ENCODE results near the gene RBMS3. TPM values are rescaled to one million over a fixed set of nuclear protein-coding genes. Genes with fewer than 3 reads are reported as not detected.

Gene RBMS3
- total RNA-seq, 5 donors from 2014 or later (not counting 1 experiment from before 2014, with no cell fraction given): 0.62 to 2.9 (median 1.4) TPM

DNA sequence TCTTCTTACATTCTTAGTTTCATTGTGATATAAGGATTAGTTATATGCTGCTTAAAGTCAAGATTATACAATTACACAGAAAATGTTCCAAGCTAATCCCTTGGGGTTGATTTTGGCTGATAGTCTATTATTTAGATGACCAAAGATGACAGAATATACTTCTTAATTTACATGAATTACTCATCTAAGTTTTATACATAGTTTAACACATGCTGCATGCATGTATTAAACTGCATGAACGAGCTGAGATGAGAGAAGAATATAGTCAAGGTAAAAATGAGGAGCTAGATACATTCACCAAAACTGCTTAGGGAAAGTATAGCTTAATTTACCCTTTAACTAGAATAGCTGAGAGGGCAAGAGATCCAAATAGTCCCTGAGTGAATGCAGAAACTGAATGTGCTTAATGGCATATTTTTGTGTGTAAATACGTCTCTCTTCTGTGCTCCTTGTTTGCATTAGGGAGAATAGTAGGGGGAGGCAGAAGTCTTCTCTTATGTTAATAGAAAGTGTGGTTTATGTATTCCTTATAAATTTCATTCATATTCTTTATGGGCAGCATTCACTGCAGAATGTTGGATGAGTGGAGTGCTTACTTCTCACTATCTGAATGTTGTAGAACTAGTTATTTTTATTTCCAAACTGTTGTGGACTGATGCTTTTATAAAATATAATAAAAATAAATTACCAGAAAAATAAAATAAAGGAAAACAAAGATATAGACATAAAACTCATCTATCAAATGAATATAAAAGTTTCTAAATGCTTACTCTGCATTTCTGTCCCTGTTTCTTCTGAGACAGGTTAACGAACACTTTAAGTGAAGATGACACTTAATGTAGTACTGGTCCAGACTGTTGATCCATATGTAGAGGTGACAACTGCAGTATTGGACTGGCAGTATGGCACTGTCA lies 327.8 kb downstream of the RBMS3 start:
- H3K4me3 Mint-ChIP-seq: no peak overlapping the region
- no peaks in the 10 kb centered on the region for H3K4me1 Mint-ChIP-seq
- CTCF ChIA-PET: no interaction called here

DNA sequence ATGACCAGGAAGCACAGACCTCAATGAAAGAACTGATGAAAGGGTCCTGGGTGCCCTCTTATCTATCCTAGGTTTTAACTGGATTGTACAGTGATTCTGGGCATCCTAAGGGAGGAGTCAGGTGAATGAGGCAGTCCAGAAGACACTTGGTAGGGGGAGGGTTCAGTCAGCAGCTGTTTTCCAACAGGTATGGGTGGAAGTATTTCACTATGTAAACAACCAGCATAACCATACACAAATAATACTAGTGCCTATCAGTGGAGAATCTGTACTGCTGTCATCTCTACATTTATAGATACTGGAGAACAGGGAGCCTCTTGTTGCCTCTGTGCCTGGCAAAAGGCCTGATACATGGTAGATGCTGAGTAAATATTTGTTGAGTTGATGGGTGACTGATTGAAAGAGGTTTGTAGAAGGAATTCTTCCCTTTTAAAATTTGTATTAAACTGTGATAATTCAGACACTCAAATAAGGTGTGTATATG lies 328.5 kb downstream of the RBMS3 start:
- Mint-ChIP-seq H3K36me3 (no peaks in the 10 kb centered on the region), H3K27ac (no peak overlapping the region), H3K9me3 (no peaks in the 10 kb centered on the region), H3K27me3 (peaks cover 0 to 7% of the 10 kb centered on the region in 2 donors), H3K4me1 (no peaks in the 10 kb centered on the region), H3K4me3 (no peak overlapping the region)
- POLR2A ChIA-PET: no interaction called here
- Histone ChIP-seq H3K27me3 (replicated peaks in 1 of 2; ENCODE audit: control insufficient read depth in 2 of 2, extremely low read depth in 1 of 2, insufficient read depth in 2 of 2, low read length in 1 of 2) (no peaks in the 10 kb centered on the region), H3K4me3 (ENCODE audit: control insufficient read depth in 1 of 2, extremely low read depth in 1 of 2, low read length in 1 of 2) (no peak overlapping the region), H3K4me1 (ENCODE audit: control insufficient read depth in 1 of 2, extremely low read depth in 1 of 2, insufficient read depth in 2 of 2, low read length in 2 of 2) (no peaks in the 10 kb centered on the region), H3K27ac (ENCODE audit: low read length) (no peak overlapping the region), H3K9me3 (no peaks in the 10 kb centered on the region), H3K36me3 (ENCODE audit: control insufficient read depth in 2 of 2, extremely low read depth in 1 of 2, insufficient read depth in 1 of 2, low read length in 1 of 2) (no peaks in the 10 kb centered on the region)
- DNase-seq: no peak
- CTCF ChIA-PET: no interaction called here
- no peak for ATAC-seq (replicated peaks in 1 of 4)

More for the DNA sequence above, 327.8 kb downstream of the RBMS3 start:
- DNase-seq: no peak
- POLR2A ChIA-PET: no interaction called here
- H3K4me3 ChIP-seq (ENCODE audit: control insufficient read depth in 1 of 2, extremely low read depth in 1 of 2, low read length in 1 of 2): no peak overlapping the region
- H3K9me3 ChIP-seq: no peaks in the 10 kb centered on the region
- no peak for ATAC-seq (replicated peaks in 1 of 4)
- no peaks in the 10 kb centered on the region for H3K36me3 ChIP-seq (ENCODE audit: control insufficient read depth in 2 of 2, extremely low read depth in 1 of 2, insufficient read depth in 1 of 2, low read length in 1 of 2)
- H3K4me1 ChIP-seq (ENCODE audit: control insufficient read depth in 1 of 2, extremely low read depth in 1 of 2, insufficient read depth in 2 of 2, low read length in 2 of 2): no peaks in the 10 kb centered on the region
- Mint-ChIP-seq H3K27ac (no peak overlapping the region), H3K36me3 (no peaks in the 10 kb centered on the region), H3K27me3 (peaks cover 0 to 7% of the 10 kb centered on the region in 2 donors), H3K9me3 (no peaks in the 10 kb centered on the region)
- no peaks in the 10 kb centered on the region for H3K27me3 ChIP-seq (replicated peaks in 1 of 2; ENCODE audit: control insufficient read depth in 2 of 2, extremely low read depth in 1 of 2, insufficient read depth in 2 of 2, low read length in 1 of 2)
- WGBS (ENCODE audit: insufficient coverage): no CpG with 5 or more reads among the region's 3 CpGs
- no peak overlapping the region for H3K27ac ChIP-seq (ENCODE audit: low read length)

DNA sequence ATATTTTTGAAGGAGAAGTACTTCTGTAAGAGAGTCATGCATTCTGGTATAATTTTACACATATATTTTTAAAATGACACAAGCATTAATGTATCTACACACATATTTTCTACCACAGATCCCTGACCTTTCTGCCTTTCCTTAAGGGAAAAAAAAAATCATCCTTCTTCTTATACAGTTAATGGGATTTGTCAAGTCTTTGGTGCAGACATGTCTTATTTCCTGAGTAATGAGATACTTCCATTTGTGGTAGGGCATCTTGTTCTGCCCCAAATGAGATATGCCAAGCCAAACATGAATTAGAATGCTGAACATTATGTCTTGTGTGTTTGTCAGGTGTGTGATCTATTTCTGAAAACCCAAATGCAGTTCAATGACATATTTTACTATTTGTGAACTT lies 329.9 kb downstream of the RBMS3 start:
- POLR2A ChIA-PET: no interaction called here
- no peak for ATAC-seq (replicated peaks in 1 of 4)

DNA sequence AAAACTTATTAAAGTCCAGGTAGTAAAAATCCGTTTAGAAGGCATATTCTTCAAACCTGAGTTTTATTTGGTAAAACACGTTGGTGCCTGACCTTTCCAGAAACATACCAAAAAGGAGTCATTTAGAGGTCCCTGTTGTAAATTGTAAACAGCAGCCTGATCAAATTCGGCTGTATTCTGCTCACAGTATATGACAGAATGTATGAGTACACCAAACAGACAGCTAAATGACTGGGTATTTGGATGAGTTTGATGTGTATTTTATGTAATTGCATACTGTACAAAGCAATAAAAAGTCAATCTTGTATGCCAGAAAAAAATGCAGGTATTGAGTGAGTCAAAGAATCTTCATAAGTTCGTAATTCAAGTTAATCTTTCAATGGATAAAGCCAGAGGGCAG lies 330.4 kb downstream of the RBMS3 start:
- H3K36me3 Mint-ChIP-seq: no peaks in the 10 kb centered on the region
- WGBS (ENCODE audit: insufficient coverage): no CpG with 5 or more reads among the region's 4 CpGs
- H3K36me3 ChIP-seq (ENCODE audit: control insufficient read depth in 2 of 2, extremely low read depth in 1 of 2, insufficient read depth in 1 of 2, low read length in 1 of 2): no peaks in the 10 kb centered on the region
- H3K4me3 Mint-ChIP-seq: no peak overlapping the region
- ChIA-PET POLR2A (no interaction called here), CTCF (no interaction called here)
- no peaks in the 10 kb centered on the region for H3K9me3 ChIP-seq
- no peak overlapping the region for H3K4me3 ChIP-seq (ENCODE audit: control insufficient read depth in 1 of 2, extremely low read depth in 1 of 2, low read length in 1 of 2)
- no peaks in the 10 kb centered on the region for H3K9me3 Mint-ChIP-seq
- ATAC-seq (replicated peaks in 1 of 4): no peak
- H3K27me3 Mint-ChIP-seq: peaks cover 0 to 7% of the 10 kb centered on the region in 2 donors
- DNase-seq: no peak
- H3K4me1 Mint-ChIP-seq: no peaks in the 10 kb centered on the region
- H3K4me1 ChIP-seq (ENCODE audit: control insufficient read depth in 1 of 2, extremely low read depth in 1 of 2, insufficient read depth in 2 of 2, low read length in 2 of 2): no peaks in the 10 kb centered on the region
- no peak overlapping the region for H3K27ac Mint-ChIP-seq
- no peak overlapping the region for H3K27ac ChIP-seq (ENCODE audit: low read length)
- no peaks in the 10 kb centered on the region for H3K27me3 ChIP-seq (replicated peaks in 1 of 2; ENCODE audit: control insufficient read depth in 2 of 2, extremely low read depth in 1 of 2, insufficient read depth in 2 of 2, low read length in 1 of 2)

More for the DNA sequence above, 329.9 kb downstream of the RBMS3 start:
- H3K9me3 ChIP-seq: no peaks in the 10 kb centered on the region
- H3K27me3 Mint-ChIP-seq: peaks cover 0 to 7% of the 10 kb centered on the region in 2 donors
- no peaks in the 10 kb centered on the region for H3K4me1 ChIP-seq (ENCODE audit: control insufficient read depth in 1 of 2, extremely low read depth in 1 of 2, insufficient read depth in 2 of 2, low read length in 2 of 2)
- no peak overlapping the region for H3K4me3 Mint-ChIP-seq
- H3K4me1 Mint-ChIP-seq: no peaks in the 10 kb centered on the region
- no peaks in the 10 kb centered on the region for H3K9me3 Mint-ChIP-seq
- H3K27me3 ChIP-seq (replicated peaks in 1 of 2; ENCODE audit: control insufficient read depth in 2 of 2, extremely low read depth in 1 of 2, insufficient read depth in 2 of 2, low read length in 1 of 2): no peaks in the 10 kb centered on the region
- H3K27ac Mint-ChIP-seq: no peak overlapping the region
- H3K36me3 ChIP-seq (ENCODE audit: control insufficient read depth in 2 of 2, extremely low read depth in 1 of 2, insufficient read depth in 1 of 2, low read length in 1 of 2): no peaks in the 10 kb centered on the region
- CTCF ChIA-PET: no interaction called here
- H3K4me3 ChIP-seq (ENCODE audit: control insufficient read depth in 1 of 2, extremely low read depth in 1 of 2, low read length in 1 of 2): no peak overlapping the region
- H3K36me3 Mint-ChIP-seq: no peaks in the 10 kb centered on the region
- DNase-seq: no peak
- no peak overlapping the region for H3K27ac ChIP-seq (ENCODE audit: low read length)

DNA sequence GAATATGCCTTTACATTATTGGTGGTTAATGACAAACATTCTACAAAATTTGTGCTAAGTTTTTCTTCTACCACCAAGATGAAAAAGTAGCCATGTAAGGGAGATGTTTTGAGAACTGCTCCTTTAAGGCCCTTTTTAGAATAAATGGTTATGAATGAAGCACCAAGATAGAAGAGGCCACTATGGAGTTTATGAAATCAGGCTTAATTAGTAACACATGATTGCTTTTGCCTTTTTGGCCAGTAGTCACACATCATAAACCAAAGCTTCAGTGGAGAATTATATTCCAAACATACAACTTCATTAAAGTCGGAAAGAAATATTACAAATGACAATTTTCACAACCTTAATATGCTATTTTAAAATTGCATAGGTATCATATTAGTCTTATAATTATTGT lies 331.7 kb downstream of the RBMS3 start:
- Mint-ChIP-seq H3K36me3 (no peaks in the 10 kb centered on the region), H3K4me1 (no peaks in the 10 kb centered on the region), H3K27me3 (peaks cover 0 to 7% of the 10 kb centered on the region in 2 donors), H3K9me3 (no peaks in the 10 kb centered on the region), H3K27ac (no peak overlapping the region), H3K4me3 (no peak overlapping the region)
- no peaks in the 10 kb centered on the region for H3K9me3 ChIP-seq
- H3K27ac ChIP-seq (ENCODE audit: low read length): no peak overlapping the region
- no peak for ATAC-seq (replicated peaks in 1 of 4)
- H3K36me3 ChIP-seq (ENCODE audit: control insufficient read depth in 2 of 2, extremely low read depth in 1 of 2, insufficient read depth in 1 of 2, low read length in 1 of 2): no peaks in the 10 kb centered on the region
- no peak overlapping the region for H3K4me3 ChIP-seq (ENCODE audit: control insufficient read depth in 1 of 2, extremely low read depth in 1 of 2, low read length in 1 of 2)
- ChIA-PET POLR2A (no interaction called here), CTCF (no interaction called here)
- no peaks in the 10 kb centered on the region for H3K27me3 ChIP-seq (replicated peaks in 1 of 2; ENCODE audit: control insufficient read depth in 2 of 2, extremely low read depth in 1 of 2, insufficient read depth in 2 of 2, low read length in 1 of 2)
- WGBS (ENCODE audit: insufficient coverage): no CpG with 5 or more reads among the region's 1 CpG
- H3K4me1 ChIP-seq (ENCODE audit: control insufficient read depth in 1 of 2, extremely low read depth in 1 of 2, insufficient read depth in 2 of 2, low read length in 2 of 2): no peaks in the 10 kb centered on the region
- no peak for DNase-seq

DNA sequence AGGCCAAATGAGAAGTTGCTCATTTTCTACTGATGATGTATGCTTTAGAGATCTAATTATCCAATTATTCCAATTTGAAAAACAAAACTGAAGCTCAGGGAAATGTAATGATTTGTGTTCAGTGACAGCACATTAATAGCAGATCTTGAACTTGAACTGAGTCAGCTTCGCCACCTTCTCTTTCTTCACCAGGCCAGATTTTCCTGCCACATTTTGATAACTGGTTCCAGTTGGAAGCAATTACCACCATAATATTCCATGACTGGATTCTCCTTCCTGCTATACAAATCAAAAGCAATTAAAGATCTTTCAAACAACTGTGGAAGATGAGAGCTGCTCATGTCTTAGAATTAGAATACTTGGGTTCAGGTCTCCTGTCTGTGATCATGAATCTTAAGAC lies 334.1 kb downstream of the RBMS3 start:
- CTCF ChIA-PET: no interaction called here
- WGBS (ENCODE audit: insufficient coverage): no CpG with 5 or more reads among the region's 1 CpG

More for the DNA sequence above, 334.1 kb downstream of the RBMS3 start:
- no peaks in the 10 kb centered on the region for H3K27me3 ChIP-seq (replicated peaks in 1 of 2; ENCODE audit: control insufficient read depth in 2 of 2, extremely low read depth in 1 of 2, insufficient read depth in 2 of 2, low read length in 1 of 2)
- Mint-ChIP-seq H3K27me3 (peaks cover 0 to 7% of the 10 kb centered on the region in 2 donors), H3K9me3 (no peaks in the 10 kb centered on the region), H3K4me1 (no peaks in the 10 kb centered on the region), H3K27ac (no peak overlapping the region), H3K4me3 (no peak overlapping the region), H3K36me3 (no peaks in the 10 kb centered on the region)
- POLR2A ChIA-PET: interaction anchor here in 1 of 2 donors (0.6 to 0.7 kb wide), 2 partner anchors 16 to 52 kb away, joined by 3 read pairs; no protein-coding TSS in a partner anchor
- no peak overlapping the region for H3K4me3 ChIP-seq (ENCODE audit: control insufficient read depth in 1 of 2, extremely low read depth in 1 of 2, low read length in 1 of 2)
- H3K27ac ChIP-seq (ENCODE audit: low read length): no peak overlapping the region
- DNase-seq (no peak), ATAC-seq (replicated peaks in 1 of 4) (no peak)
- H3K4me1 ChIP-seq (ENCODE audit: control insufficient read depth in 1 of 2, extremely low read depth in 1 of 2, insufficient read depth in 2 of 2, low read length in 2 of 2): no peaks in the 10 kb centered on the region
- H3K36me3 ChIP-seq (ENCODE audit: control insufficient read depth in 2 of 2, extremely low read depth in 1 of 2, insufficient read depth in 1 of 2, low read length in 1 of 2): no peaks in the 10 kb centered on the region
- no peaks in the 10 kb centered on the region for H3K9me3 ChIP-seq

Measured in T-cell (primary cell).